ENCODE measurements around the gene DSG3.

DSG3 gene

DNA sequence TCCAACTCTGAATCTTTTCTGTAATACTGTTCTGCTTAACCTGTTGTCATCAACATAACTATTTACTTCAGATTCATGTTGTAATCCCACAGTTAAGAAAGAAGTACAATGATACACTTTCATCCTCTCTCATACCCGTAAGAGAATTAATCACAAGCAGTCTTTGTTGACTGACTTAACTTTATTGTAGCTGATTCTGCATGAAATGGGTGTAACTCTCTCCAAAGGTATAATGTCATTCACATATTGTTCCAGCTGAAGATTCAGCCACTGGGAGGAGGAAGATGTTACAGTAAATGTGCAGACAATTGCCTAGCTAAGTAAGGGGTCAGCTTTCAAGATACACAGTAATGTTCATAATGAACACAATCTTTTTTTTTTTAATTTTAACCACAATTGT is 36.9 kb downstream of the DSG3 start:
- TF ChIP-seq HDGF (IDR thresholded peaks at IDR 0.05; ENCODE audit: borderline replicate concordance) (no peak), L3MBTL2 (conservative IDR thresholded peaks at IDR 0.05) (no peak), FOXM1 (IDR thresholded peaks at IDR 0.05; ENCODE audit: borderline replicate concordance) (no peak), NFRKB (IDR thresholded peaks at IDR 0.05) (no peak), SP1 (IDR thresholded peaks at IDR 0.05) (no peak), ELF4 (IDR thresholded peaks at IDR 0.05) (no peak), SUZ12 (IDR thresholded peaks at IDR 0.05) (no peak), BHLHE40 (IDR thresholded peaks at IDR 0.05; ENCODE audit: borderline replicate concordance) (no peak), CTBP1 (IDR thresholded peaks at IDR 0.05; ENCODE audit: borderline replicate concordance) (no peak), ARNT (IDR thresholded peaks at IDR 0.05) (no peak), FOXK2 (IDR thresholded peaks at IDR 0.05) (no peak), LEF1 (IDR thresholded peaks at IDR 0.05; ENCODE audit: borderline replicate concordance) (no peak)
- POLR2A ChIA-PET = interaction anchor here (0.9 kb wide), 1 partner anchor 13 kb away, joined by 3 read pairs; no protein-coding TSS in a partner anchor
- CTCF ChIA-PET = interaction anchor here (0.6 kb wide), 1 partner anchor 222 kb away, joined by 3 read pairs; no protein-coding TSS in a partner anchor
- no peak for DNase-seq (ENCODE audit: extremely low spot score)

DNA sequence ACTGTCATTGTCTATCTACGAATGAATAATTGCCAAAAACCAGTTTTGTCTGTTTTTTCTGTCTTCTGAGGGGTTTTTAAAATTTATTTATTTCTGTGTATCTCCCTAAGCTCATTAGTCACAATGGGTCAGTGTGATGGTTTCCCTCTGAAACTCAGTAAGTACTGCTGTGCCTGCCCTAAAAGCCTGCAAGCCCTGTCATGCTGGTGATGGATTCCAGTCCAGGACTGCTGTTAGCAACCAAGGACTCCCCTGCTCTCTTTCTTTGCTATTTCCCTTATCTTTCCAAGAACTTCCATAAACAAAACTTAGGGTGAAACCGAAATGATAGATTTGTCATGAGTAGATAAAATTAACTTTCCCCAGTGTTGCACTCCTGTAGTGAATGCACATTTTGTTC is 38.6 kb downstream of the DSG3 start:
- ChIA-PET CTCF (no interaction called here), POLR2A (no interaction called here)
- DNase-seq (ENCODE audit: extremely low spot score) = no peak
- no peak for TF ChIP-seq SP1 (IDR thresholded peaks at IDR 0.05)
- no peak for TF ChIP-seq FOXK2 (IDR thresholded peaks at IDR 0.05)
- TF ChIP-seq ELF4 (IDR thresholded peaks at IDR 0.05) = no peak
- TF ChIP-seq ZNF384 (IDR thresholded peaks at IDR 0.05) = no peak
- no peak for TF ChIP-seq CTBP1 (IDR thresholded peaks at IDR 0.05; ENCODE audit: borderline replicate concordance)
- no peak for TF ChIP-seq FOXA1 (IDR thresholded peaks at IDR 0.05)
- TF ChIP-seq L3MBTL2 (conservative IDR thresholded peaks at IDR 0.05) = no peak
- TF ChIP-seq ARNT (IDR thresholded peaks at IDR 0.05) = no peak
- no peak for TF ChIP-seq BHLHE40 (IDR thresholded peaks at IDR 0.05; ENCODE audit: borderline replicate concordance)
- no peak for TF ChIP-seq LEF1 (IDR thresholded peaks at IDR 0.05; ENCODE audit: borderline replicate concordance)
- TF ChIP-seq TARDBP (IDR thresholded peaks at IDR 0.05) = no peak
- TF ChIP-seq, protein P1, sequence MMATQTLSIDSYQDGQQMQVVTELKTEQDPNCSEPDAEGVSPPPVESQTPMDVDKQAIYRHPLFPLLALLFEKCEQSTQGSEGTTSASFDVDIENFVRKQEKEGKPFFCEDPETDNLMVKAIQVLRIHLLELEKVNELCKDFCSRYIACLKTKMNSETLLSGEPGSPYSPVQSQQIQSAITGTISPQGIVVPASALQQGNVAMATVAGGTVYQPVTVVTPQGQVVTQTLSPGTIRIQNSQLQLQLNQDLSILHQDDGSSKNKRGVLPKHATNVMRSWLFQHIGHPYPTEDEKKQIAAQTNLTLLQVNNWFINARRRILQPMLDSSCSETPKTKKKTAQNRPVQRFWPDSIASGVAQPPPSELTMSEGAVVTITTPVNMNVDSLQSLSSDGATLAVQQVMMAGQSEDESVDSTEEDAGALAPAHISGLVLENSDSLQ (IDR thresholded peaks at IDR 0.05) = no peak
- TF ChIP-seq NFRKB (IDR thresholded peaks at IDR 0.05) = no peak
- no peak for TF ChIP-seq HDGF (IDR thresholded peaks at IDR 0.05; ENCODE audit: borderline replicate concordance)
- TF ChIP-seq FOXM1 (IDR thresholded peaks at IDR 0.05; ENCODE audit: borderline replicate concordance) = no peak
- no peak for TF ChIP-seq SUZ12 (IDR thresholded peaks at IDR 0.05)

DNA sequence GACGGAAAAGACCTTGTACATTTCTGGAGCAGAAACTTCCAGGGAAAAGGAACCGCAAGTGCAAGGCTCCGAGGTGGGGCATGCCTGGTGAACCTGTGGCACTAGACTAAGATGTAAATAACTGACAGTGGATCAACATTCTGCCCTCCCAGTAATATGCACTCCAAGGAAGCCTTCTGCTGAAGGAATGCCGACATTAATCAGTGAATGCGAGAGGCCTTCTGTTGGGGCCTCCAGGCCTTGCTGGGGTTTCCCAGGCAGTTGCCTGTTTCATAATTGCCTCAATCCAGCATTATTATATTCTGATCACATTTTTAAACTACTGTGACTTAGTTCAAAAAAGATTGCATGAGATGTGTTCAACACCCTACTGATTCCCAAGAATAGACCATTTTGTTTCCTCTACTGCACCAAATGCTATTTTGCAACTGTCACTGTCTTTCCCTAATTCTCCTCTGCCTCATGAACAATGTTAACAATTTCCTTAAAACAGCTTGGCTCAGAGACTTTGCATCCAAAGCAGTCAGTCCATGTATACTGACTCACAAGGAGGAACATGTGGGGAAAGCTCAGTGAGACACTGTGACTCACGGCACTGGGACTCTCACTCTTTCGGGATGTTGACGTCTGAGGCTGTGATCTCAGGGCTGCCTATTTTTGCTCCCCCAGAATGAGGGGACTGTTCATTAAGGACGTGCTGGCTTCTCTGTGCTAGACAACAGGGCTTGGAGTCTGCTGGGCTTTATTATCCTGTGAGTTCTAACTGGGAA is 39.9 kb downstream of the DSG3 start:
- TF ChIP-seq ZNF384 (IDR thresholded peaks at IDR 0.05) (no peak), FOXA1 (IDR thresholded peaks at IDR 0.05) (no peak), SUZ12 (IDR thresholded peaks at IDR 0.05) (no peak), BHLHE40 (IDR thresholded peaks at IDR 0.05; ENCODE audit: borderline replicate concordance) (no peak), FOXM1 (IDR thresholded peaks at IDR 0.05; ENCODE audit: borderline replicate concordance) (no peak), ELF4 (IDR thresholded peaks at IDR 0.05) (no peak)
- no peak for DNase-seq (ENCODE audit: extremely low spot score)
- ChIA-PET POLR2A (no interaction called here), CTCF (no interaction called here)

DNA sequence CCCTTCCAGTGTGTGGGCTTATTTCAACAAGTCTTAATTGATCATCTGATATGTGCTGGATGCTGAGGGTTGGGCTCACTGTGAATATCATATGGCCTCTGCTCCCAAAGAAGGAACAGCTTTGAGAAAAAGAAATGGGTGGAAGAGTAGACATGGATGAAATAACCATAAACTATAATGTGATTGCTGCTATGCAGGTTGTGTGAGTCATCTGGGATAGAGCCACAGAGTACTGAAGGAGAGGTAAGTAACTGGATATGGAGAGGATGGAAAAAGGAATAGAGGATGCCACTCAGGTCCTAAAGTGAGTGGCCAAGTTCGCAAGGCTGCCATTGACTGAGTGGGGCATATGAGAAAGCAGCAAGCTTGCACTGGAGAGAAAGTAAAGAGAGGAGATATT is 41.8 kb downstream of the DSG3 start:
- DNase-seq (ENCODE audit: extremely low spot score) = no peak
- TF ChIP-seq ELF4 (IDR thresholded peaks at IDR 0.05) (no peak), HDGF (IDR thresholded peaks at IDR 0.05; ENCODE audit: borderline replicate concordance) (no peak), SP1 (IDR thresholded peaks at IDR 0.05) (no peak), ZNF384 (IDR thresholded peaks at IDR 0.05) (no peak), CTBP1 (IDR thresholded peaks at IDR 0.05; ENCODE audit: borderline replicate concordance) (no peak), L3MBTL2 (conservative IDR thresholded peaks at IDR 0.05) (no peak), FOXK2 (IDR thresholded peaks at IDR 0.05) (no peak), FOXM1 (IDR thresholded peaks at IDR 0.05; ENCODE audit: borderline replicate concordance) (no peak), TARDBP (IDR thresholded peaks at IDR 0.05) (no peak), FOXA1 (IDR thresholded peaks at IDR 0.05) (no peak), ARNT (IDR thresholded peaks at IDR 0.05) (no peak), NFRKB (IDR thresholded peaks at IDR 0.05) (no peak), BHLHE40 (IDR thresholded peaks at IDR 0.05; ENCODE audit: borderline replicate concordance) (no peak), LEF1 (IDR thresholded peaks at IDR 0.05; ENCODE audit: borderline replicate concordance) (no peak), SUZ12 (IDR thresholded peaks at IDR 0.05) (no peak)
- TF ChIP-seq, protein P1 (IDR thresholded peaks at IDR 0.05) = no peak
- ChIA-PET POLR2A (no interaction called here), CTCF (no interaction called here)

DNA sequence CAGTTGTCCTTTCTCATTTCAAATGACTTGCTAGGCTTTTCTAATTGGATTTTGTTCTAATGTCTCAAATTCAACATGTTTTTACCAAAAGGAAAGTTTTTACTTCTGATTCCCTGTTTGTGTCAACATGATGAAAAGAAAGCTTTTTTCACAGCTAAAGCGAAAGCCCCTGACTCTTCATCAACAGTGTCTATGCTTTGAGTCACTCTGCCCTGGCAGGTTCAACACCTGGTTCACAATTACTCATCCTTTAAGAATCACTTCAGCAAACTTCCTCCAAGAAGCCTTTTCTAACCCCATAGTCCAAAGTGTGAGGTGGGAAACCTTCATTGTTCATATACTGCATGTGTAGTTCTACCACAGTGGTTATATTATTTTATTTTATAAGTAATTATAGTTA is 42.8 kb downstream of the DSG3 start:
- ChIA-PET POLR2A (no interaction called here), CTCF (interaction anchor here (1.2 kb wide), 1 partner anchor 9 kb away, joined by 3 read pairs; no protein-coding TSS in a partner anchor)
- DNase-seq (ENCODE audit: extremely low spot score) = no peak
- TF ChIP-seq HDGF (IDR thresholded peaks at IDR 0.05; ENCODE audit: borderline replicate concordance) = no peak
- no peak for TF ChIP-seq LEF1 (IDR thresholded peaks at IDR 0.05; ENCODE audit: borderline replicate concordance)
- TF ChIP-seq FOXA1 (IDR thresholded peaks at IDR 0.05) = no peak
- TF ChIP-seq NFRKB (IDR thresholded peaks at IDR 0.05) = no peak
- no peak for TF ChIP-seq SP1 (IDR thresholded peaks at IDR 0.05)
- TF ChIP-seq CTBP1 (IDR thresholded peaks at IDR 0.05; ENCODE audit: borderline replicate concordance) = no peak
- no peak for TF ChIP-seq BHLHE40 (IDR thresholded peaks at IDR 0.05; ENCODE audit: borderline replicate concordance)
- TF ChIP-seq SUZ12 (IDR thresholded peaks at IDR 0.05) = no peak
- TF ChIP-seq ZNF384 (IDR thresholded peaks at IDR 0.05) = no peak
- TF ChIP-seq FOXM1 (IDR thresholded peaks at IDR 0.05; ENCODE audit: borderline replicate concordance) = no peak
- no peak for TF ChIP-seq FOXK2 (IDR thresholded peaks at IDR 0.05)
- TF ChIP-seq ELF4 (IDR thresholded peaks at IDR 0.05) = no peak
- no peak for TF ChIP-seq L3MBTL2 (conservative IDR thresholded peaks at IDR 0.05)
- TF ChIP-seq TARDBP (IDR thresholded peaks at IDR 0.05) = no peak
- TF ChIP-seq, protein P1 (IDR thresholded peaks at IDR 0.05) = no peak
- no peak for TF ChIP-seq ARNT (IDR thresholded peaks at IDR 0.05)
